Stimulated activated CD8-positive, alpha-beta memory T cell treated with anti-CD3 and anti-CD28 coated beads, Interleukin-7, amount 100 ng/mL, for 24 hours (primary cell): ENCODE results near the gene MTCH1.
"Not testable (repeated sequence)": the region's sequence is repeated elsewhere in the genome, so short reads cannot be mapped to it uniquely, and the experiment has no call there.

Experiments used
- DNase-seq: peaks from one replicate; pipeline ENCODE4 v3.0.0-alpha.2; 2020; ENCODE audit warnings: low read depth

The MTCH1 gene

DNA sequence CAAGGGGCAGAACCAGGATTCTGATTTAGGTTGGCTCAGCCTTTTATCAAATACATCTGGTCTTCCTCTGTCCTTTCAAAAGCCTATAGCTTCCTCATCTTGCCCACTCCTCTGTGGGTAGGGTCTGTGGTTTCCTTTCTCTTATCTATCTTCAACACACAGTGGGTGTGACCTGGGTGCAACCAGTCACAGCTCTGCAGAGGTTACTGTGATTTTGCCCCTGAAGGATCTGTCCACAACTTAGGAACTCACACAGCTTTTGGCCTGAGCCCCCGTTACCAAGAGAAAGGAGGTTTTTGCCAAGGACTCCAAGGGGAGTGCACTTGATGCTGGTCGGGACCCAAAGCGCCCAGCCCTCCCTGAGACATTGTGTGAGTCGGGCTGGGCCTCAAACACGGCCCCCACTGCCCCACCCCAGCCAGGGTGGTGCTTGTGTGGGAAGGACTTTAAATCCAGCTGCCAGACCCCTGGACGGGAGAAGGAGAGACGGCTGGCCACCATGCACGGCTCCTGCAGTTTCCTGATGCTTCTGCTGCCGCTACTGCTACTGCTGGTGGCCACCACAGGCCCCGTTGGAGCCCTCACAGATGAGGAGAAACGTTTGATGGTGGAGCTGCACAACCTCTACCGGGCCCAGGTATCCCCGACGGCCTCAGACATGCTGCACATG lies 31.6 kb downstream of the MTCH1 start, which contains the start of gene PI16:
Gene PI16 (plus strand): TSS at position 477 of the 670 bp plus-strand sequence. CDS start 23 bp downstream, at position 500.
- no peak for DNase-seq

DNA sequence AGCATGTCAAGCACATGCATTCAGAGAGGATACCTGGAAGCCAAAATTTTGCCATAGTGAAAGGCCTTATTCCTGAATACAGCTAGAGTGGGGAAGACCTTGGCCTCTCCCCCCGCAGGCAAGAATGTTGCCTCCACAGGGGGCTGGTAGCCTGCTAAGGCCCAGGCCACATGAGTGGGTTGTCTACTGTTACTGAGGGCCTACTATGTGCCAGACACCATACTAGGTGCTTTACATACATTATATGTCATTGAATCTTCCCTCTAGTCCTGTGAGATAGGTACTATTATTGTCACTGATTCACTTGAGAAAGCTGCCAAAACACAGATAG lies 32.1 kb downstream of the MTCH1 start:
- DNase-seq, result no peak

DNA sequence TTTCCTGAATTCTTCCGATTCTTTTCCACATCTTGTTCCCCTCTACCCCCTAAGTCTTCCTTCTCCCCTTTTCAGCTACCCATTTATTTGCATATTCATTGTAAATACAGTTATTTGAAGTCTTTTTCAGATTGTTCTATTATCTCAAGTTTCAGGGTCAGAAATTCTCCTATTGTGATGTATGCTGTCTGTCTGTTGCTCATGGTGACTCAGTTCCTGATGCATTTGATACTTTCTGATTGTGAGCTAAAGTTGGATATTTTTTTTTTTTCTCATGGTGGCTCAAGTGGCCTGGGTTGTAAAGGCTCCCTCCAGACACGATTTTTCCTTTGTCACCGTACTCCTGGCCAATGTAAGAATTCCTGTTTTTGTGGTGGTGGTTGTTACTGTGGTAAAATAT lies 36.4 kb downstream of the MTCH1 start:
- no peak for DNase-seq

DNA sequence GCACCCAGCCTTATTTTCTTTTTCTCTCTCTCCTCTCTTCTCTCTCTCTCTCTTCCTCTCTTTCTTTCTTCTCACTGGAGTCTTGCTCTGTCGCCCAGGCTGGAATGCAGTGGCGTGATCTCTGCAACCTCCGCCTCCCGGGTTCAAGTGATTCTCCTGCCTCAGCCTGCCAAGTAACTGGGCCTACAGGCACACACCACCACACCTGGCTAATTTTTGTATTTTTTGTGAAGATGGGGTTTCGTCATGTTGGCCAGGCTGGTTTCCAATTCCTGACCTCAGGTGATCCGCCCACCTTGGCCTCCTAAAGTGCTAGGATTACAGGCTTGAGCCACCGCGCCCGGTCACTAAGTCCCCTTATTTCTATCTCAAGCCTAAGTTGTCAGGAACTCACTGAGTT lies 36.9 kb downstream of the MTCH1 start:
- not testable (repeated sequence) for DNase-seq

DNA sequence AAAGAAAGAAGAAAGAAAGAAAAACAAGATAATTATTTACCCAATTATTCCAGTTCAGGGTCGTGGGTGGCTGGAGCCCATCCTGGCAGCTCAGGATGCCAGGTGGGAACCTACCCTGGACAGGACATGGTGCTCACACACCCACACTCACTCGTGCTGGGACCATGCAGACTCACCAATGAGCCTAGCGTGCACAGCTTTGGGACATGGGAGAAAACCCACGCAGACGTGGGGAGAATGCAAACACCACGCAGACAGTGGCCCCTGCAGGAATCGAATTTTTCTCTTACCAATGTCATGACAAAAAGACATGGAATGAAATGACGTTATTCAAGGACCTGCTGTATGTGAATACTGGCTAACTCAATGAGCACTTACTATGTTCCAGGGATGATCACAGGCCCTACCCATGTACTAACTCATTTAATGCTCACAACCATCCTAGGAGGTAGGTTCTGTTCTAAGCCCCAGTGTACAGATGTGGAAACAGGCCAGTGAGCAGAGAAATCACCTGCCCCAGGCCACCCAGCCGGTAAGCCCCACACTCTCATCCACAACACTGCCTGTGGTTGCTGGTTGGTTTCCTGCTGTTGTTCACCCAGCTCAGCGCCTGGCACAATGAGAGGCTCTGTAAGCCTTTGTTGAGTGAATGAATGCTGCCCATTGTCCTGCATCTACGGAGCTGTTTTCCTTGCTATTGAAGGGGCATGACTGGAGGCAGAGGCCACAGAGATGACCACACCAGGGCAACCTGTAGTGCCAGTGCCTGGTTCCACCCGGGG lies 38.2 kb downstream of the MTCH1 start:
- DNase-seq, result no peak

DNA sequence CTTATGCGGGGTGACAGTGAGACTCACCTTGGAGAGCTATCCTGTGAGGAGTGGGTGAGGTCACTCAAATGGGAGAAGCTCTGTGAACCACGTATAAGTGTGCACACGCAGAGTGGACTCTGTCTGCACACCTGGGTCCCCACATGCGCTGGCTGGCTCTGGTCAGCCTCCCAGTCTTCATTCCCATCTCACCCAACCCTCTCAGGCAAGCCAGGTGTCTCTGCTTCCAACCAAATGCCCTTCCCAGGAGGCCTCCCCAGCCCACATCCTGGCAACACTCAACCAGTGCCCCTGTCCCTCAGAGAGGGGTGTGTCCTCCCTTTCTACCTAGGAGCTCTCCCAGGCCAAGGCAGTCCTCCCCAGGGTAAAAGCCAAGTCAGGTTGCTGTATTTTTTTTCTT lies 39.5 kb downstream of the MTCH1 start:
- DNase-seq, result no peak

DNA sequence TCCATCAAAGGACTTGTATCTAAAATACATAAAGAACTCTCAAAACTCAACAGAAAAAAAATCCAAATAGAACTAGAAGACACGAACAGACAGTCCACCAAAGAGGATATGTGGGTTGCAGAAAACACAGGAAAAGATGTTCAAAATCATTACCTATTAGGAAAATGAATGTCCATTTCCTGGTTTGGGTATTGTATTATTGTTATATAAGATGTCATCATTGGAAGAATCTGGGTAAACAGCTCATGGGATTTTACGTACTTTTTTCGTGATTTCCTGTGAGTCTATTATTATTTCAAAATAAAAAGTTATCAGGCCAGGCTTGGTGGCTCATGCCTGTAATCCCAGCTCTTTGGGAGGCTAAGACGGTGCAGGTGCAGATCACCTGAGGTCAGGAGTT lies 40.7 kb downstream of the MTCH1 start:
- DNase-seq, result no peak

DNA sequence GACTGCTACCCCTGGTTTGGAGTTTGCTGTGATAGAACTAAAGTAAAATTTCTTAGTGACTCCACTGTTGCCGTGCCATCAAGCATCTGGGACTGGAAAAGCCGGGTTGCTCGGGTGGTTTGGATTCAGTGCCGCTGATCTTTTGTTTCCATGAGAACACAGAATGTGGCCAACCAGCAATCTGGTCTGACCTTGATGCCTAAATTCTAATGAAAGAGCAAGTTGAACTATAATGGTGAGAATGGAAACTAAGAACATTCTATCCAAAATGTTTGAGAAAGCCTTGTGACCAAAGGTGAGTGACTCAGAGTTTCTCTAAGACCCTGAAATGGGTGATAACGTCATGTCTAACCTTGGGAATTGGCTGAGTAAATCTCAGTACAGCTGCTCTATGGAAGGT lies 41.3 kb downstream of the MTCH1 start:
- no peak for DNase-seq

DNA sequence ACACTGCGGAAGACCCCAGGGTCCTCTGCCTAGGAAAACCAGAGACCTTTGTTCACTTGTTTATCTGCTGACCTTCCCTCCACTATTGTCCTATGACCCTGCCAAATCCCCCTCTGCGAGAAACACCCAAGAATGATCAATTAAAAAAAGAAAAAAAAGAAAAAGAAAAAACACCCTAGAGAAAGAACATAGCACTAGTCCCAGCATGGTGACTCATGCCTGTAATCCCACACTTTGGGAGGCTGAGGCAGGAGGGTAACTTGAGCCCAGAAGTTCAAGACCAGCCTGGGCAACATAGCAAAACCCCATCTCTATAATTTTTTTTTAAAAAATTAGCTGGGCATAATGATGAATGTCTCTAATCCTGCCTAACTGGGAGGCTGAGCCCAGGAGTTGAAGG lies 43.7 kb downstream of the MTCH1 start:
- DNase-seq, result not testable (repeated sequence)

DNA sequence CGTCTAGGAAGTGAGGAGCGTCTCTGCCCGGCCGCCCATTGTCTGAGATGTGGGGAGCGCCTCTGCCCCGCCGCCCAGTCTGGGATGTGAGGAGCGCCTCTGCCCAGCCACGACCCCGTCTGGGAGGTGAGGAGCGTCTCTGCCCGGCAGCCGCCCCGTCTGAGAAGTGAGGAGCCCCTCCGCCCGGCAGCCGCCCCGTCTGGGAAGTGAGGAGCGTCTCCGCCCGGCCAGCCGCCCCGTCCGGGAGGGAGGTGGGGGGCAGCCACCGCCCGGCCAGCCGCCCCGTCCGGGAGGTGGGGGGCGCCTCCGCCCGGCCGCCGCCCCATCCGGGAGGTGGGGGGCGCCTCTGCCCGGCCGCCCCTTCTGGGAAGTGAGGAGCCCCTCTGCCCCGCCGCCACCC lies 44.4 kb downstream of the MTCH1 start:
- not testable (repeated sequence) for DNase-seq

DNA sequence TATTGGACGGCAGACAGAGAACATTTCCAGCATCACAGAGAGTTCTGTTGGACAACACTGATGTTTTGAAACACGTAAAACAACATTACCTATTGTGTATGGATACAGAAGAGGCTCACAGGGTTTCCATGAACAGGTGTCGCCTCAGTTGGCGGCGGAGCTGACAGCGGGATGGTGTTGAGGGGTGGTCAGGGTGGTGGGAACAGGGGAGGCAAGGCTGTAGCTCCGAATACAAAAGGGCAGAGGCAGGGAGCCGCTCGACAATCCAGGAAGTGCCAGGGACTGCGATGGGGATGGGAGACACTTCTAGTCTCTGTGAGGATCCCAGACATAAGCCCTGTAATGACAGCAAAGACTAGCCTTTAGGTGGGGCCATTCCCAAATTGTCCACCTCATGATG lies 46.0 kb downstream of the MTCH1 start:
- no peak for DNase-seq

DNA sequence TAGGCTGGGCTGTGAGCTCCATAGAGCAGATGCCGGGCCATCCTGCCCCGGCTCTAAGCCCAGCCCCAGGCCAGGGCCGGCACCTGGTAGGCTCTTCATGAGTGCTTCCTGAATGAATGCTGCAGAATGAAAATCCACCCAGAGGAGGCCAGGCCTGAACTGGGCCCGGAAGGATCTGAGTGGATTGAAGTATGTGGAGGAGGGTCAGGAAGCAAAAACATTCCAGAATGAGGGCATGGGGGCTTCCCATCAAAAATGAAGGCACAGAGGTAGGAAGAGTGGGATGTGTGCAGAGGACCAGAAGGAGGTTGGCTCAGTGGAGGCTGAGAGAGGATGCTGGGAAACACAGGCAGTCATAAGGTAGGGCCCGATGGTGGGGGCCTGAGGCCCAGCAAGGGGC lies 47.0 kb downstream of the MTCH1 start:
- not testable (repeated sequence) for DNase-seq

DNA sequence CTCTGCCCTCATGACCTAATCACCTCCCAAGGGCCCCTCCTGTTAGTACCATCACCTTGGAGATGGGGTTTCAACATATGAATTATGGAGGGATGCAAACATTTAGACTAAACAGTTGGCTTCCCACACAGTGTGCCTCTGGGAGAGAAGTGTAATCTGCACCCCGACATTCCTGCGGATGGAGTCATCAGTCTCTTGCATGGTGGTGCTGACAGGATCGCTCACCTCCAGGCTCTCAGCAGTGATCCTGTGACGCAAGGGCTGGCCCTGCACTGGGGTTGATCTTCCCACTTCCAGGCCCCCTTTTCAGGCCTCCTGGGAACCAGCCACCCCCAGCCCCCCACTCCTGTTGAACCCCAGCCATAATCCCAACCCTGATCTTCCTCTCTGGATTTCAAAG lies 47.5 kb downstream of the MTCH1 start:
- DNase-seq, result no peak

DNA sequence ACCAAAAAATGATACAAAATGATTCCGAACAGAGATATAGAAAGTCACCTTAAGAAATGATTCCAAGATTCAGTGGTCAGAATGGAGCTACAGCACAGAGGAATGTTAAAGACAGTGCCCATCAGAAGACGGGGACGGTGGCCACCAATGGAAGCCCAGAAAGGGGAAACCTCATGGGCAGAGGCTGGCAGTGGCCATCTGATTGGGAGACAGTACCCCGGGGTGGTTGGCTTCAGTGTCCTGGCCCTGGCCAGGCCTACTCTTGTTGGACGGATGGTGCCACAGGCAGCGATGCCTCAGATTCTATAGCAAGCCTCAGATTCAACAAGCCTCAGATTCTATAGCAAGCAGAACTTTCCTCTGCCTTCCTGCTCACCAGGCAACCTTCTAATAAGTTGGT lies 48.1 kb downstream of the MTCH1 start:
- no peak for DNase-seq

DNA sequence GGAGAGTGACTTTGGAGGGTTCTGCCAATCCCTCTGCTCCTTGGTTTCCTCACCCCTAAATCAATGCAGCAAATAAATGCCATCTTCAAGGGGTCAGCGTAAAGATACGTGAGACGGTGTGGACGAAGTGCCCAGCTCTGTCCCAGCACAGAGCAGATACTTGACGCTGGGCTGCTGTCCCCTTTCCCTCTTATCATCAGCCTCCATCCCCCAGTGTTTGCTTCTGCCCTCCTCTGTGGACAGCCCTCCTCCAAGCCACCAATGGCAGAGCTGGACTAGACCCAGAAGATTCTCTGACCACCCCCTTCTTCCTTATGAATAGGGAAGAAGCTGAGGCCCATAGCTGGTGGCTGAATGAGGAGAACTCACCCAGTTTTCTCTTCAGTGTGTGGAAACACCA lies 49.2 kb downstream of the MTCH1 start:
- no peak for DNase-seq

DNA sequence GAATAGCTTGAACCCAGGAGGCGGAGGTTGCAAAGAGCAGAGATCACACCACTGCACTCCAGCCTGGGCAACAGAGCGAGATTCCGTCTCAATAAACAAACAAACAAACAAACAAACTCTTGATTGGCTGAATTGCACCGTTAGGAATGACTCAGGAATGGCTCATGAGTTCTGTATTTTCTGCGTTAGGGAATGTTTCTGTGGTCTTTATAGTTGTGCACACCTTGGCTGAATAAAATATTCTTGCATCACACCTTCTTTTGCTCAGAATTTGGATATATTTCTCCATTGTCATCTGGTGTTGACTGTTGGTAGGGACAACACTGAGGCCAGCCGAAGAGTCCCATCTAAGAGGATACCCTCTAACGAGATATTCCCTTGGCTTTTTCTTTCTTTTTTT lies 51.1 kb downstream of the MTCH1 start:
- no peak for DNase-seq

DNA sequence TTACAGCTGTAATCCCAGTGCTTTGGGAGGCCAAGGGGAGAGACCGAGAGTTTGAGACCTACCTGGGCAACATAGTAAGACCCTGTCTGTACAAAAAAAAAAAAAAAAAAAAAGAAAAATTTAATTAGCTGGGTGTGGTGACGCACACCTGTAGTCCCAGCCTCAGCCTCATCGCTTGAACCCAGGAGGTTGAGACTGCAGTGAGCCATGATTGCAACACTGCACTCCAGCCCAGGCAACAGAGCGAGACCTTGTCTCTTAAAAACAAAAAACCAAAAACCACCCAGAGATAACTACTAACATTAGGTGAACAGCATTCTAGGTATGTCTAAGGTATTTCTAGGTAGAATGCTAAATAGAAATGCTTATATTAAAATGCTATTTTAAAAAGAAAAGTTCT lies 52.5 kb downstream of the MTCH1 start:
- DNase-seq, result no peak

DNA sequence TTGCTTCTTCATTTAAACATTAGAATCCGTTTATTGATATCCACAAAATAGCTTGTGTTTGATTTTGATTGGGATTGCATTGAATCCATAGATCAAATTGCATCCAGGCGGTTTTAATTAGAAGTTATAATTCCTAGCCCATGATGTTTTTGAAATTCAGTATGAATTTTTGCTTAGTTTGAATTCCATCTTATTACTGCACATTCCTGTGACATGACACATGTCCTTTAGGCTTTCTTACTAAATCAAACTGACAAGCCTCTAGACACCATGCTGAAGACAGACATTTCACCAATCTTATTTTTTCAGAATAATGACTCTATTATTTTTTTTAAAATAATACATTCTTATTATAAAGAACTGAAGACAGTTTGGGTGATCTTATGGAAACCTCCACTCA lies 52.9 kb downstream of the MTCH1 start:
- DNase-seq, result no peak

DNA sequence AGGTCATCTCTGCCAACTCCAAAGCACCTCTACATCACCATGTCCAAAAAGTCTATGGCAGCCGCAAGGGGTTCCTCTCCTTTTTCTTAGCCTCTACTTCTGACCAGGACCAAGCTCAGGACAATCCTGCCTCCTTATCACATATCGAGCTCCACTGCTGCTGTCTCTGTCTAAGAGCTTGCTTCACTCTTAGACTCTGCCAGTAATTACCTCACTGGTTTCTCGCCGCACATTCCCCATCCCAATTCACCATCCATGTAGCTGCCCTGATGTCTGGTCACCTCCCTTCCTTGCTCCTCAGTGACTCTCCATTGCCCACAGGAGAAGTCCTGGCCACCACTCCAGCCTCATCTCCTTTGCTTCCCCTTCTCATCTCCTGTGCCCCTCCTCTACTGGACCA lies 55.5 kb downstream of the MTCH1 start:
- no peak for DNase-seq

DNA sequence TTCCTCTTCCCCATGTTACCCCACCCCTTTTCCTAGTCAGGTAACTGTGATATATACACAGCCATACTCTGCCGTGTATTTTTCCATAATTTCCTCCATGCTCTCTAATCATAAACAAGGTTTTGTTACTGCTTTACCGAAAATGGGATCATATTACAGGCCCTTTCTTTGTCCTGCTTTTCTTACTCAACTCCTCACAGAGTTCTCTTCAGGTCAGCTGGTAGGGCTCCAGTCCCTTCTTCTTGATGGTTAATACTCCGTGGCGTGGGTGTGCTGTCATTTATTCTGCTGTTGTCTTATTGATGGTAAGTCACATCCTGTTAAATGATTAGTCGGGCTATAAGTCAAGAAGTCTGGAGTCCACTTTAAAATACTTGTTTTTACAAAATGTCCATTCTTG lies 56.4 kb downstream of the MTCH1 start:
- DNase-seq, result no peak

DNA sequence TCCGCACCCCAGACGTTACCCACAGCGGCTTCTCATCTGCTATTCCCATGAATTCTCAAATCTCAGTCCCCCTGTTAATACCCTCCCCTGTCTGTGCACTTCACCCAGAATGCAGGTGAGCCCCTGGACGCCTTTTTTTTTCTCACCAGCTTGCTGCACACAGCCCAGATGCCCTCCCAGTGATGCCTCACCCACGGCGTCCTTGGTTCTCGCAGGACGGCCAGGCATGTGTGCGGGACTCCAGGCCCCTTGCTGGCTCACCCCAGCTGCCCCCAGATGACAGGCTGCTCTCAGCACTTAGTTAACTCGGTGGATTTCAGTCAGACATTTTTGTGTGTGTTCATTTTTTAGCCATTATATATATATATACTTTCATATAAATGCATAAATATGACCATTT lies 56.8 kb downstream of the MTCH1 start:
- no peak for DNase-seq

DNA sequence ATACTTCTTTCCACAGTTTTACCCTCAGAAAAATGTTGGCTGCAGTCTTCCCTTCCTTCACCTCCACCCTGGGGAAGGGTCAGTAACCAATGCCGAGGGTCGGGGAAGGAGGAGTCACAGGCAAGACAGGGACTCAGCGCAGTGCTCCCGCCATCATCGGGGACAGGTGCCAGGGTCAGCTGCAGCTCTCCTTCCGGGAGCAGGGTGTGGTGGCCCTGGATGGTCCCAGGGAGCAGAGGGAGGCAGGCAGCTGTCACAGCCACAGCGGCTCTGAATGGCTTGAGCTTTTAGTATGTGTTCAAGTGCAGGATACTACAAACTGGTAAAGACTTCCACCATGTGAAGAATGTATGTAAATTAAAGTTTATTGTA lies 57.5 kb downstream of the MTCH1 start:
- DNase-seq, result no peak

DNA sequence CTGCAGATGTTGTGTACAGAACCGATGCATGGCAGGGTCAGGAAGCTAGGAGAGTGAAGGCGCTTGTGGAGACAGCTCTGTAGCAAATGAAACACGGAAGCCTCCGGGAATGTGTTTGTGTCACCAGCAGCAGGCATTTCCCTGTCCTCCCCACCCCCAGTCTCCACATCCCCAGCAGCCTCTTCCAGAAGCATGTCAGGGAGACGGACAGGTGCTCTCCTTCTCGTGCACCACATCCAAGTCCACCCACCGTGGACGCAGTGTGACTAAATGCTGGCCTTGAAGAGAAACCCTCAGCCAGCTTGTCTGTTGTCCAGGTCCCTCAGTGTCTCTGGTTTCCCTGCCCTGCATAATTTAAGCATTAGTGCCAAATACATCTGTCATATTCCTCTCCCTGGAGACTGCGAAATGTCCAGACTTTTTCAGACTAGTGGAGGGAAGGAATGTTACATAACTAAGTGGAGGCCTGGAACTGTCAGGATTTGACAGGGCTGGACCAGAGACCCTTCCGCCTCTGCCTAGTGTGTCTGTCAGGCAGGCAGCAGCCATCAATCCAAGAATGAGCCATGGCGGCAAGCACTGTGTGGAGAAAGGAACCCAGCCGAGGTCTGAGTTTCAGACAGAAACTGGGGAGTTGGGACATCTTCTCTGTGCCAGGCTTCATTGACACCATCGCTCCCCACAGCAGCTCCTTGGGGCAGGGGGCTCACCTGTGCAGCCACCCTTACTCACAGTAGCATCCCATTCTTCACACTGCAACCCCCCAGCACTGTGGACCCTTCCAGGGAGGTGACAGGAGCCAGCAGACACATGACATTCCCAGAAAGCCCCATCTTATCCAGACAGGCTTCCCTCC lies 58.1 kb downstream of the MTCH1 start:
- DNase-seq, result no peak
